Measurements from ENCODE around the gene OR8B4.
"Not testable (repeated sequence)": the region's sequence is repeated elsewhere in the genome, so short reads cannot be mapped to it uniquely, and the experiment has no call there.

Gene OR8B4

DNA sequence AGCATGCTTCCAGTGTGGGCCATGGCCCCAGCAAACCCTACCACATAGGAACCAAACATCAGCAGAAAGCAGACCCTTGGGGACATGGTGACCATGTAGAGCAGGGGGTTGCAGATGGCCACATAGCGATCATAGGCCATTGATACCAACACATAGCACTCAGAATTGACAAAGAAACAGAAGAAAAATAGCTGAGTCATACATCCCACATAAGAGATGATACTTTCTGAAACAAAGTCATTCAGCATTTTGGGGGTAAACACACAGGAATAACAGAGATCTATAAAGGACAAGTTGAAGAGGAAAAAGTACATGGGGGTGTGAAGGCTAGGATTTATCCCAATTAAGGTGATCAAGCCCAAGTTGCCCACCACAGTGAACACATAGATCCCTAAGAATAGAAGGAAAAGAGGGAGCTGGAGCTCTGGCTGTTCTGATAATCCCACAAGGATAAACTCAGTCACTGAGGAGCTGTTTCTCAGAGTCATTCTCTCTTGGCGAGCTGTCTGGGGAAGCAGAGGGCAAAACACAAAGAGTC, at the start of gene OR8B4:
TSS of gene OR8B4 (minus strand) at position 488 of the 538 bp plus-strand sequence. CDS start at position 488, 0 bp downstream.
- DNase-seq (ENCODE audit: insufficient read length, low spot score): no peak
- no peak for FAIRE-seq

- FAIRE-seq (no peak), DNase-seq (ENCODE audit: insufficient read length, low spot score) (no peak)
Measured at GRCh38 chr11:124474079-124474478, 49.4 kb upstream of the OR8B4 start.

DNA sequence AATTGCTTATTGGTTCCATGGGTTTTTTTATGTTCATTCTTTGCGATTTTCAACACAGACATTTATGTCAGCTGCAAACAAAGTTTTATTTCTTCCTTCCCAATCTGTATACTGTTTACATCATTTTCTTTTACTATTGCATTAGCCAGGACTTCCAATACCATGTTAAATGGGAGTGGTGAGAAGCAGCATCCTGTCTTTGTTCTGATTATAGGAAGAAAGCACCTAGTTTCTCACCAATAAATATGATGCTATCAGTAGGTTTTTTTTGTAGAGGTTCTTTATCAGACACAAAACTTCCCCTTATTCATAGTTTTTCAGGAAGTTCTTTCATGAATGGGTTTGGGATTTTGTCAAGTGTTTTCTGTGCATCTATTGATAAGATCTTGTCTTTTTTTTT, 48.8 kb upstream of the OR8B4 start:
- DNase-seq (ENCODE audit: insufficient read length, low spot score) (no peak), FAIRE-seq (no peak)

DNA sequence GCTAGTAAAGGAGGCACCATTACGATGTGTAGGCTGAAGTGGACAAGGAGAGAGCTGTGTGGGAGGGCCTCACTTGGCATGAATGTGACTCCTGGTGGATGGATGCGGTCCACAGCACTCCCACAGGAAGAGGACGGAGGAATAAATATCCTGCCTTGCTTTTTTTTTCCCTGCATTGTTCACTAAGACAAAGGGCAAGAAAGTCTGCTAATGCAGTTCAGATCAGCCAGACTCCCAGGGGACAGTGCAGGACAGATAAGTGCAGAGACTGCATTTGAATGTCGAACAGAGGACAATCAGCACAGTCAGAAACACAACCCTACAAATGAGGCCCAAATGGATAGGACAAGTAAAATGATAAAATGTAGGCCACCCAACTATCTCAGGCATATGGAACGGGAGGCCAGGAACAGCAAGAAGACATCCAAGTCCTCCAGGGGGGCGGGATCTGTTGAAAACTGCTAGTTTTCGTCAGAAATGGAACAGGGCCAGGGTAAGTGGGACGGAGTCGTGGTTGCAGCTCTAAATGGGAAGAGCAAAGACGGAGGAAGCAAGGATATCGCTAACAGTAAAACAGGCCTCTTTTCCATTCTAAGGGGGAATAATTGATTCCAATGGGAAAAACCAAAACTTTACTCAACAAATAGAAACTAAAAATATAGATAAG, 46.0 kb upstream of the OR8B4 start:
- DNase-seq (ENCODE audit: insufficient read length, low spot score) (no peak), FAIRE-seq (no peak)

DNA sequence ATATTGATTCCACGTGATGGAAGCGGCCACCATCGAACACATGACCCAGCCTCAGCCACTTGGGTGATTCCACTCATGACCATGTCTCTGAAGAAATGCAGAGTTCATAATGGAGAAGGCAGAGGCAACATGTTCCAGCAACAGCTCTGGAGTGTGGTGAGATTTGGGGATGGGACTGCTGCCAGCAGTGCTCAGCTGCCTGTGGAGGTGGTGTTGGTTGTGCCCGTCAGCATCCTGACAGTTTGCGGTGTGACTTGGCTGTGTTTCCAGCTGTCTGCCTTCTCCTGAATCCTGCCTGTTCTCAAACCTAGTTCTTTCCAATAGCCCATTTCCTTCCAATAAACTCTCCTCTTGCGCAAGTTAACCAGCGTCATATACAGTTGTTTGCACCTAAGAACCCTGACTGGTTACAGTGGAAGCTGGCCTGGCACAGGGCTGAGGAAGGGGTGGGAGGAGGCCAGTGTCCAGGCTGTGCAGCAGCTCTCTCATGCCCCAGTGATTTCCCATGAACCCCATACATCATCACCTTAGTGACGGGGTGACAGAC, 42.8 kb upstream of the OR8B4 start:
- FAIRE-seq (no peak), DNase-seq (ENCODE audit: insufficient read length, low spot score) (no peak)

DNA sequence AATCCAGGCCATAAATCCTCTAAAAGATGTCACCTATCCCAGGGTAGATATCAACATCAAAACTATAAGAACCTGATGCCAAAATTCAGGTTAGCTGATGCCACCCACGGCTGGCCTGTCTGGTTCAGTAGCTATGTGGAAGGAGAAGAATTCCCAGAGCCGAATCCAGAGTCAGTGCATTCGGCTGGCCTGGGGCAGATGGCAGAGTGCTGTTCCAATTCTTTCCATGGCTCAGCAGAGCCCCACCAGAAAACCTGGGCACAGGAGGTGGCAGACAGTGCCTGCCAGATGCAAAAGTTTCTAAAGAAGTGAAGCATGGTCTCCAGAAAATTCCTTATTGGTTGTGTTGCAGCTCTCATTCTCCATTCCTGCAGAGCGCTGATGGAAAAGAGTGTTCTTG, 40.7 kb upstream of the OR8B4 start:
- DNase-seq (ENCODE audit: insufficient read length, low spot score) (no peak), FAIRE-seq (no peak)

- FAIRE-seq: no peak
Measured at GRCh38 chr11:124463990-124464389, 39.3 kb upstream of the OR8B4 start.

DNA sequence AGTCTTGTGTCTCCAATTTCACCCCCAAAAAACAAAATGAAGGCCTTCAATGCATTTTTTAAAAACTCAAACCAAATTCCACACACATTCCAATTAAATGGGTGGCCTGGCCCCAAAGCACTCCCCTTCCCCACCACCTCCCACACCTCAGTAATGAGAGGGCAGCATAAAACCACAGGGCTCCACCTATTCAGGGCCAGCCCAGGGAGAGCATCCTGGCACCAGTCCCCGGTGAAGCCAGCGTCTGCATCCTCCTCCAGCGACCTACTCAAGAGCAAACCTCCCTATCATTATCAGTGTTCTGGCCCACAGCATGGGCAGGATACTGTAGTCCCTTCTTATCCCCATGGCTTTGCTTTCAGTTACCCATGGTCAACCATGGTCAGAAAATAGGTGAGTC, 38.7 kb upstream of the OR8B4 start:
- DNase-seq (ENCODE audit: insufficient read length, low spot score) (no peak), FAIRE-seq (no peak)

More at GRCh38 chr11:124463990-124464389, 39.3 kb upstream of the OR8B4 start:
- DNase-seq (ENCODE audit: insufficient read length, low spot score): no peak

DNA sequence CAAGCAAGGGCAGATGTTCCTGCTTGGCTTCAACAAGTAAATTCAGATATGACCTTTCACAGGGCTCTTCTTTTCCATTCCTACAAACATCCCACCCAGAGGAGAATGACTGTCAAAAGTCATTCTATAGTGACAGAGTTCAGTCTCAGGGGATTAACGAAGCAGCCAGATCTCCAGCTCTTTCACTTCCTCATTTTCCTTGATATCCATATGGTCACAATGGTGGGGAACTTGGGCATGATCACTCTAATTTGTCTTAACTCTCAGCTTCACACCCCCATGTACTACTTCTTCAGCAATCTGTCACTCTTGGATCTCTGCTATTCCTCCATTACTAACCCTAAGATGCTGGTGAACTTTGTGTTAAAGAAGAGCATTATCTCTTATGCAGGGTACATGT, 35.8 kb upstream of the OR8B4 start:
- DNase-seq (ENCODE audit: insufficient read length, low spot score) (no peak), FAIRE-seq (no peak)

GRCh38 chr11:124459379-124459778, 34.7 kb upstream of the OR8B4 start:
- not testable (repeated sequence) for FAIRE-seq; DNase-seq (ENCODE audit: insufficient read length, low spot score)

DNA sequence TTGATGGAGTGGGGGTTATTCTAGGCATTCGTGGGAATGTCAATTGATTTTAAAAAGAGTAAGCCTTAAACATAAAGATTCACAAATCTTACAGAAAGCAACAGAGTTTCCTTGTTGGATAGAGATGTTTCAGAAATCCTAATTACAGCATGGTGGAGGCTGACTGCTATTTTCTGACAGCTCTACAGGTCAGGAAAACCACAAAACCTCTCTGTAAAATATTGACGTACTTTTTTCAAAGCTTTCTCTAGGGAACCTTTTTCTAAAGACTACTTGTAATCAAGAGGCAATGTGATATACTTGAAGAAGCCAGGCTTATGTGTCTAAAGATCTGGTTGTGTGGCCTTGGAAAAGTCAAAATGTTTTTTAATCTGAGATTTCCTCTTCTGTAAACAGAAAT, 29.9 kb upstream of the OR8B4 start:
- no peak for FAIRE-seq
- DNase-seq (ENCODE audit: insufficient read length, low spot score): no peak

- FAIRE-seq (no peak), DNase-seq (ENCODE audit: insufficient read length, low spot score) (no peak)
Measured at GRCh38 chr11:124446916-124447315, 22.2 kb upstream of the OR8B4 start.

DNA sequence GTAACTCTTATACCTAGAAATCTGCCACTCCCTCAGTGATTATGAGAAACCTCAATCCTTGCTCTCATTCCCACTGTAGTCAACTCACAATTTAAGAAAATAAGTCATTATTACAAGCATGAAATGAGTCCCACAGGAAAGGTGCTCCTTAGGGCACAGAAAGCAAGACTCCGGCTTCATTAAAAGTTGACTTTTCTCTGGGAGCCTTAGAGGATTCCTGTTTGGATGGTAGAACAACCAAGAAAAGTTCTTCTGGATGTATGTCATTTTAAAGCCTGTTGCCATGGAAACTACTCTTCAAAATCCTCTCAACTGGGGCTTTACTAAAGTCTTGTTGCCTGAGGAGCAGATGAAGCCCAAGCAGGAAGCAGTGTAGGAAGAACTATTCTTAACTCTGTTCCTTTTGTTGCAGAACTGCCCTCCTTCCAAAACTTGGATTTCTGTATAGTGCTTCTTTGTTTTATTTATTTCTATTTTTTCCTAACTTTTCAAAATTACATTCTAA, 21.0 kb upstream of the OR8B4 start, which contains the start of gene OR8B8:
TSS of gene OR8B8 (minus strand) at position 51 of the 505 bp plus-strand sequence. CDS start 4,611 bp downstream, outside the sequence.
- FAIRE-seq (no peak), DNase-seq (ENCODE audit: insufficient read length, low spot score) (no peak)

GRCh38 chr11:124442847-124443246, 18.2 kb upstream of the OR8B4 start:
- no peak for FAIRE-seq
- no peak for DNase-seq (ENCODE audit: insufficient read length, low spot score)

GRCh38 chr11:124442442-124442841, 17.8 kb upstream of the OR8B4 start:
- DNase-seq (ENCODE audit: insufficient read length, low spot score) (no peak), FAIRE-seq (no peak)

GRCh38 chr11:124441519-124441918, 16.8 kb upstream of the OR8B4 start:
- no peak for DNase-seq (ENCODE audit: insufficient read length, low spot score)
- FAIRE-seq: no peak

GRCh38 chr11:124441081-124441480, 16.4 kb upstream of the OR8B4 start:
- FAIRE-seq (no peak), DNase-seq (ENCODE audit: insufficient read length, low spot score) (no peak)

DNA sequence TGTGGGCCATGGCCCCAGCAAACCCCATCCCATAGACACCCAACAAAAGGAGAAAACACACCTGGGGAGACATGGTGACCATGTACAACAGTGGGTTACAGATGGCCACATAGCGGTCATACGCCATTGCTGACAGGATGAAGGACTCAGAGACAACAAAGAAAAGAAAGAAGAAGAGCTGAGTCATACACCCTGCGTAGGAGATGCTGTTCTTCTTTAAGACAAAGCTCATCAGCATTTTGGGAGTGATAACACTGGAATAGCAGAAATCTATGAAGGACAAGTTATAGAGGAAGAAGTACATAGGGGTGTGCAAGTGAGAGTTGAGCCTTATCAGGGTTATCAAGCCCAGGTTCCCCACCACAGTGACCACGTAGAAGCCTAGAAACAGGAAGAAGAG, 15.9 kb upstream of the OR8B4 start:
- no peak for DNase-seq (ENCODE audit: insufficient read length, low spot score)
- no peak for FAIRE-seq

DNA sequence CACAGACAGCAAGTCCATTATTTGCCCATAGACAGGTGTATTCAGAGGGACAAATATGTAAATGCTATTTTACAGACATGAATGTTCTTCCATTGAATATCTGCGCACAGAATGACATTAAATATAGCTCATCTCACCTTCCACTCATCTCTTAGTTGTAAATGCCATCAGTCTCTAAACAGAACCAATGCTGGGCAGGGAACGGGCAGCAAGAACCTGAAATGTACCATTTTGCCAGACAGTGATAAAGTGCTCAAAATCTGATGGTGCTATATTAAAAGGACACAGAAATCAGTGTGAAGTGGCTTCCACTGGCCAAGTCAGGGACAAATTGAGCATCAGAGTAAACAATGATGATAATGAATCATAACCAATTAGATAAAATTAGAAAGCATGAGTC, 10.0 kb upstream of the OR8B4 start:
- FAIRE-seq (no peak), DNase-seq (ENCODE audit: insufficient read length, low spot score) (no peak)

DNA sequence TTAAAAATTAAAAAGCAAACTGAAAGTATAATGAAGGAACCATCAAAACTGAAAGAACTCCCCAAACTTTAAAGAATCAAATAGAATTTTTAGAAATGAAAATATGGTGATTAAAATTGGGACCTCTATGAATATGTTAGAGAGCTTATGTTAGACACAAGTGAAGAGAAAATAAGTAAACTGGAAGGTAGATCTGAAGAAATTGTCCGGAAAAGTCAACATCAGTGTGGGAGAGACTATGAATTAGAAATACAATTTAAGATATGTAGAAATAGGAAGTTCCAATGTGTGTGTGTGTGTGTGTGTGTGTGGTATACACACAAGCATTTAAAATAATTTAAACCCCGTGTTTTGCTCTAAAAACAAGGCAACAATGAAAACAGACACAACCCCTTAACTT, 4.9 kb upstream of the OR8B4 start:
- DNase-seq (ENCODE audit: insufficient read length, low spot score): no peak
- FAIRE-seq: no peak

DNA sequence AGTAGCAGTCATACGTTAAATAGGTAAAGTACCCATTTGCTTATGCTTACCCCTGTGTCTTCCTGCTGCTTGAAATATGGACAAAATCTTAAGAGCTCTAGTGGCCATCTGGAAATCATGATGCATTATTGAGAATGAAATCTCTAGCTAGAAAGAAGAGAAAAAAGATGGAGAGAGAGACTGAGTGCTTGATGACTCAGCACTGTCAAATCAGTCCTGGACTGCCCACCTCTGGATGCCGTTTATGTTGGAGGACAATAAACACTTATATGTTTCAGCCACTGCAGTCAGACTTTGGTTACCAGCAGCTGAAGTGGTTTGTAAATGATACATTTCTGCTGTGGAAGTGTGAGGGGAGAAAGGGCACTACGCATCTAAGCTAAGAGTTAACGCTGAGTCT, 3.6 kb downstream of the OR8B4 start:
- no peak for DNase-seq (ENCODE audit: insufficient read length, low spot score)
- no peak for FAIRE-seq

GRCh38 chr11:124415356-124415923, 9.2 kb downstream of the OR8B4 start:
- FAIRE-seq (peak; percentile 45), DNase-seq (ENCODE audit: insufficient read length, low spot score) (peak; percentile 8)

All from GM19239 (cell line).